ENCODE measurements around the gene CCL5.

Gene CCL5

DNA sequence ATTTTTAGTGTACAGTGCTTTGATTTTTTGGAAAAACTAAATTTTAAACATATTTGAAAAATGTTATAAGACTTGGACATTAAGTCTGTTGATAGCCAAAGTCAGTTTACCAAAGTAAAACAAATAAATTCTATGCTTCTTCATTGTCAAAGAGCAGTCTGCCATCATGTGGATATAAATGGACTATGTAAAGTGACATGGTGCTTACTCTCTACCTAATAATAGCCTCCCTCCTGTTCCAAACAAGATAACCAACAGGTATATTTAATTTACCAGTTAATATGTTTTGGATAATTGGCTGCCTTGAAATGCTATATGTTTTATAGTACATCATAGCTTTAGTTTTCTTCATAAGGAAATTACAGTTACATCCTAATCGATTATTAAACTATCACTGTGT is 55.0 kb downstream of the CCL5 start:
- Mint-ChIP-seq H3K36me3 (ENCODE audit: low read depth) (peaks cover 84% of the 10 kb centered on the region), H3K9me3 (no peaks in the 10 kb centered on the region), H3K27ac (no peak overlapping the region), H3K4me3 (no peak overlapping the region), H3K27me3 (ENCODE audit: low read depth, poor library complexity) (no peaks in the 10 kb centered on the region), H3K4me1 (no peaks in the 10 kb centered on the region)
- no peak for DNase-seq
- TF ChIP-seq, protein P1, sequence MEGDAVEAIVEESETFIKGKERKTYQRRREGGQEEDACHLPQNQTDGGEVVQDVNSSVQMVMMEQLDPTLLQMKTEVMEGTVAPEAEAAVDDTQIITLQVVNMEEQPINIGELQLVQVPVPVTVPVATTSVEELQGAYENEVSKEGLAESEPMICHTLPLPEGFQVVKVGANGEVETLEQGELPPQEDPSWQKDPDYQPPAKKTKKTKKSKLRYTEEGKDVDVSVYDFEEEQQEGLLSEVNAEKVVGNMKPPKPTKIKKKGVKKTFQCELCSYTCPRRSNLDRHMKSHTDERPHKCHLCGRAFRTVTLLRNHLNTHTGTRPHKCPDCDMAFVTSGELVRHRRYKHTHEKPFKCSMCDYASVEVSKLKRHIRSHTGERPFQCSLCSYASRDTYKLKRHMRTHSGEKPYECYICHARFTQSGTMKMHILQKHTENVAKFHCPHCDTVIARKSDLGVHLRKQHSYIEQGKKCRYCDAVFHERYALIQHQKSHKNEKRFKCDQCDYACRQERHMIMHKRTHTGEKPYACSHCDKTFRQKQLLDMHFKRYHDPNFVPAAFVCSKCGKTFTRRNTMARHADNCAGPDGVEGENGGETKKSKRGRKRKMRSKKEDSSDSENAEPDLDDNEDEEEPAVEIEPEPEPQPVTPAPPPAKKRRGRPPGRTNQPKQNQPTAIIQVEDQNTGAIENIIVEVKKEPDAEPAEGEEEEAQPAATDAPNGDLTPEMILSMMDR (IDR thresholded peaks at IDR 0.05), result no peak

Measured in nephron progenitor cell (in vitro differentiated cells).